ENCODE data around the gene KRTAP10-11.
"Not testable (repeated sequence)": the region's sequence is repeated elsewhere in the genome, so short reads cannot be mapped to it uniquely, and the experiment has no call there.

KRTAP10-11 gene

GRCh38 chr21:44657635-44658540 lies 11.7 kb downstream of the KRTAP10-11 start, which contains the start of gene KRTAP12-3:
Gene KRTAP12-3, plus strand, starts transcription at chr21:44657932. Its CDS starts 48 bp downstream, at chr21:44657980.
- Mint-ChIP-seq H3K27me3 (peaks cover 10% of the 10 kb centered on the region), H3K4me3 (peak within 1 kb of the TSS; percentile 46), H3K27ac (no peak within 1 kb of the TSS), H3K4me1 (peaks cover 7% of the 10 kb centered on the region), H3K36me3 (peaks cover 1% of the 10 kb centered on the region), H3K9me3 (peaks cover 15% of the 10 kb centered on the region)
- DNase-seq (ENCODE audit: low spot score in 2 of 2) = no peak
- ATAC-seq (ENCODE audit: low read depth) = peak; percentile 53

- H3K4me3 Mint-ChIP-seq = no peak overlapping the region
- H3K27ac Mint-ChIP-seq = no peak overlapping the region
- ATAC-seq (ENCODE audit: low read depth) (no peak), DNase-seq (ENCODE audit: low spot score in 2 of 2) (no peak)
- H3K9me3 Mint-ChIP-seq = peaks cover 15% of the 10 kb centered on the region
- H3K4me1 Mint-ChIP-seq = peaks cover 7% of the 10 kb centered on the region
- peaks cover 10% of the 10 kb centered on the region for H3K27me3 Mint-ChIP-seq
- H3K36me3 Mint-ChIP-seq = peaks cover 1% of the 10 kb centered on the region
Observed at GRCh38 chr21:44658541-44658910, 12.3 kb downstream of the KRTAP10-11 start.

GRCh38 chr21:44658913-44659595 lies 12.8 kb downstream of the KRTAP10-11 start:
- H3K9me3 Mint-ChIP-seq = peaks cover 15% of the 10 kb centered on the region
- H3K4me1 Mint-ChIP-seq = peaks cover 7% of the 10 kb centered on the region
- no peak overlapping the region for H3K27ac Mint-ChIP-seq
- peaks cover 1% of the 10 kb centered on the region for H3K36me3 Mint-ChIP-seq
- DNase-seq (ENCODE audit: low spot score in 2 of 2) (no peak), ATAC-seq (ENCODE audit: low read depth) (no peak)
- peaks cover 10% of the 10 kb centered on the region for H3K27me3 Mint-ChIP-seq
- H3K4me3 Mint-ChIP-seq = no peak overlapping the region

GRCh38 chr21:44661567-44661966 lies 15.4 kb downstream of the KRTAP10-11 start:
- DNase-seq (ENCODE audit: low spot score in 2 of 2); ATAC-seq (ENCODE audit: low read depth); H3K36me3 Mint-ChIP-seq; H3K4me3 Mint-ChIP-seq; H3K27ac Mint-ChIP-seq; H3K4me1 Mint-ChIP-seq: not testable (repeated sequence)
- peaks cover 14% of the 10 kb centered on the region for H3K27me3 Mint-ChIP-seq
- H3K9me3 Mint-ChIP-seq = peaks cover 12% of the 10 kb centered on the region

GRCh38 chr21:44664691-44665090 lies 18.5 kb downstream of the KRTAP10-11 start:
- H3K4me1 Mint-ChIP-seq = no peaks in the 10 kb centered on the region
- no peak overlapping the region for H3K4me3 Mint-ChIP-seq
- ATAC-seq (ENCODE audit: low read depth) (no peak), DNase-seq (ENCODE audit: low spot score in 2 of 2) (no peak)
- H3K36me3 Mint-ChIP-seq = peaks cover 4% of the 10 kb centered on the region
- H3K9me3 Mint-ChIP-seq = peaks cover 10% of the 10 kb centered on the region
- no peak overlapping the region for H3K27ac Mint-ChIP-seq
- peaks cover 20% of the 10 kb centered on the region for H3K27me3 Mint-ChIP-seq

GRCh38 chr21:44666401-44667320 lies 20.4 kb downstream of the KRTAP10-11 start, which contains the start of gene KRTAP12-2:
Gene KRTAP12-2, minus strand, starts transcription at chr21:44666927. Its CDS starts 41 bp downstream, at chr21:44666886.
- no peak within 1 kb of the TSS for H3K4me3 Mint-ChIP-seq

GRCh38 chr21:44667612-44668011 lies 21.4 kb downstream of the KRTAP10-11 start:
- Mint-ChIP-seq H3K4me1 (no peaks in the 10 kb centered on the region), H3K27me3 (peaks cover 16% of the 10 kb centered on the region), H3K36me3 (peaks cover 4% of the 10 kb centered on the region), H3K27ac (no peak overlapping the region), H3K4me3 (no peak overlapping the region), H3K9me3 (peaks cover 8% of the 10 kb centered on the region)
- ATAC-seq (ENCODE audit: low read depth) (no peak), DNase-seq (ENCODE audit: low spot score in 2 of 2) (no peak)

More at GRCh38 chr21:44666401-44667320, 20.4 kb downstream of the KRTAP10-11 start, which contains the start of gene KRTAP12-2:
- DNase-seq (ENCODE audit: low spot score in 2 of 2) = no peak
- Mint-ChIP-seq H3K4me1 (no peaks in the 10 kb centered on the region), H3K27me3 (peaks cover 20% of the 10 kb centered on the region), H3K27ac (no peak within 1 kb of the TSS), H3K36me3 (peaks cover 4% of the 10 kb centered on the region), H3K9me3 (peaks cover 10% of the 10 kb centered on the region)
- ATAC-seq (ENCODE audit: low read depth) = no peak

- H3K27me3 Mint-ChIP-seq = peaks cover 20% of the 10 kb centered on the region
- DNase-seq (ENCODE audit: low spot score in 2 of 2) (no peak), ATAC-seq (ENCODE audit: low read depth) (no peak)
- H3K9me3 Mint-ChIP-seq = peaks cover 11% of the 10 kb centered on the region
- H3K4me3 Mint-ChIP-seq = no peak overlapping the region
- no peaks in the 10 kb centered on the region for H3K4me1 Mint-ChIP-seq
- H3K27ac Mint-ChIP-seq = no peak overlapping the region
- H3K36me3 Mint-ChIP-seq = peaks cover 7% of the 10 kb centered on the region
Observed at GRCh38 chr21:44670642-44671432, 24.6 kb downstream of the KRTAP10-11 start.

- DNase-seq (ENCODE audit: low spot score in 2 of 2) (no peak), ATAC-seq (ENCODE audit: low read depth) (no peak)
- H3K27ac Mint-ChIP-seq = no peak overlapping the region
- peaks cover 15% of the 10 kb centered on the region for H3K27me3 Mint-ChIP-seq
- peaks cover 11% of the 10 kb centered on the region for H3K9me3 Mint-ChIP-seq
- H3K4me1 Mint-ChIP-seq = no peaks in the 10 kb centered on the region
- no peak overlapping the region for H3K4me3 Mint-ChIP-seq
- H3K36me3 Mint-ChIP-seq = peaks cover 7% of the 10 kb centered on the region
Observed at GRCh38 chr21:44671911-44672310, 25.7 kb downstream of the KRTAP10-11 start.

- H3K27me3 Mint-ChIP-seq = peaks cover 19% of the 10 kb centered on the region
- DNase-seq (ENCODE audit: low spot score in 2 of 2) = no peak
- H3K9me3 Mint-ChIP-seq = peaks cover 4% of the 10 kb centered on the region
- no peaks in the 10 kb centered on the region for H3K4me1 Mint-ChIP-seq
- H3K36me3 Mint-ChIP-seq = peaks cover 4% of the 10 kb centered on the region
- H3K27ac Mint-ChIP-seq = no peak overlapping the region
- no peak for ATAC-seq (ENCODE audit: low read depth)
- no peak overlapping the region for H3K4me3 Mint-ChIP-seq
Observed at GRCh38 chr21:44677881-44678280, 31.7 kb downstream of the KRTAP10-11 start.

GRCh38 chr21:44681152-44681551 lies 34.9 kb downstream of the KRTAP10-11 start:
- Mint-ChIP-seq H3K27ac (no peak overlapping the region), H3K9me3 (no peaks in the 10 kb centered on the region), H3K4me3 (no peak overlapping the region), H3K4me1 (no peaks in the 10 kb centered on the region), H3K36me3 (no peaks in the 10 kb centered on the region), H3K27me3 (peaks cover 24% of the 10 kb centered on the region)
- DNase-seq (ENCODE audit: low spot score in 2 of 2) = no peak
- ATAC-seq (ENCODE audit: low read depth) = no peak

GRCh38 chr21:44681861-44682579 lies 35.8 kb downstream of the KRTAP10-11 start, which contains the start of gene KRTAP12-1:
Gene KRTAP12-1, minus strand, starts transcription at chr21:44682163. Its CDS starts 40 bp downstream, at chr21:44682123.
- Mint-ChIP-seq H3K27me3 (peaks cover 29% of the 10 kb centered on the region), H3K4me3 (no peak within 1 kb of the TSS), H3K9me3 (no peaks in the 10 kb centered on the region), H3K4me1 (no peaks in the 10 kb centered on the region), H3K27ac (no peak within 1 kb of the TSS), H3K36me3 (no peaks in the 10 kb centered on the region)
- ATAC-seq (ENCODE audit: low read depth) = no peak
- no peak for DNase-seq (ENCODE audit: low spot score in 2 of 2)
